ENCODE measurements around the gene STXBP6. TPM values are rescaled to one million over a fixed set of nuclear protein-coding genes. Genes with fewer than 3 reads are reported as not detected.

The STXBP6 gene
- total RNA-seq, 1 donor = 5.8 TPM

DNA sequence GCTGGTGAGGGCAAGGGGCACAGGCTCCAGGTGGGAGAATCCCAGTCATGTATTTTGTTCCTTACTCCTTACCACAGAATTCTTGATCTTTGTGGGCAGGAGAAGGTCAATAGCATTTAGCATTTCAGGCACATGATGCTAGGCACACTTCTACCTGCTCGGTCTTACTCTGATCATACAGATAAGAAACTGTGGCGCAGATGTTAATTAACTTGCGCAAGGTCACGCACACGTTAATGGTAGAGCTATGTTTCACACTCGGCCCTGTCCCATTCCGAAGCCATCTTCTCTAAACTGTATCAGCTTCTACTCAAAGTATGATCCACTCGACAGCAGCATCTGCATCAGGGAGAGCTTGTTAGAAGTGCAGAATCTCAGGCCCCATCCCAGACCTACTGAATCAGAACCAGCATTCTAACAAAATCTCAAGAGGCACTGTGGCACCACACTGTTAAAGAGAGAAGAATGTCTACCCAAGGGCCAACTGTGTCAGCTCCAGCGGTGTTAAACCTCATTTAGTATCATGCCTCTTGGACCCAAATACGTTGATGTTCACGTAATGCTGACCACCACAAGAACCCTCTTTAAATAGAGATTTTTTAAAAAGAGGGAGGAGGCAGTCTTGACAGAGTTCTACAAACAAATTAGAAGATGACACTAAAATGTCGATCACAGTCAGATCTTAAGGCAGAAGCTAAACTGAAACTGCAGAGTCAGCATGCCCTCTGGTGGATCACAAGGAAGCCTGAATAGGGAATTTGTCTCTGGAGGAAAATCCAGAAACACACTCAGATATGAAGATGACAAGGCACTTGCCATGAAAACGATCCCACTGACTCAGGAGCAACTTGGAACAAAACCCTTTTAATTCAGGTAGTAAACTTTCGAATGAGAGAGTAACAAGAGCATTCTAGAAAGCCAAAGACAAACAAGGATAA is 7.3 kb downstream of the STXBP6 start:
- Histone ChIP-seq H3K9me3 (ENCODE audit: low read depth, low read length) (no peaks in the 10 kb centered on the region), H3K79me2 (ENCODE audit: insufficient read depth, low read length) (no peaks in the 10 kb centered on the region), H3K27ac (ENCODE audit: low read depth, low read length) (no peak overlapping the region), H3K36me3 (ENCODE audit: insufficient read depth, low read length) (no peaks in the 10 kb centered on the region), H2AFZ (ENCODE audit: low read length) (peak overlapping the region; percentile 86), H4K20me1 (ENCODE audit: insufficient read depth, low read length) (no peaks in the 10 kb centered on the region), H3K4me1 (ENCODE audit: insufficient read depth, low read length) (peaks cover 3% of the 10 kb centered on the region), H3K4me2 (ENCODE audit: insufficient read depth, low read length) (peak overlapping the region; percentile 70), H3K27me3 (ENCODE audit: insufficient read depth, low read length) (no peaks in the 10 kb centered on the region), H3K4me3 (ENCODE audit: insufficient read depth, low read length) (peak overlapping the region; percentile 31)
- TF ChIP-seq CTCF (IDR thresholded peaks at IDR 0.05; ENCODE audit: extremely low read depth, low read depth, low read length) = peak; percentile 61
- DNase-seq (ENCODE audit: insufficient read length, low spot score, missing footprints) = no peak

DNA sequence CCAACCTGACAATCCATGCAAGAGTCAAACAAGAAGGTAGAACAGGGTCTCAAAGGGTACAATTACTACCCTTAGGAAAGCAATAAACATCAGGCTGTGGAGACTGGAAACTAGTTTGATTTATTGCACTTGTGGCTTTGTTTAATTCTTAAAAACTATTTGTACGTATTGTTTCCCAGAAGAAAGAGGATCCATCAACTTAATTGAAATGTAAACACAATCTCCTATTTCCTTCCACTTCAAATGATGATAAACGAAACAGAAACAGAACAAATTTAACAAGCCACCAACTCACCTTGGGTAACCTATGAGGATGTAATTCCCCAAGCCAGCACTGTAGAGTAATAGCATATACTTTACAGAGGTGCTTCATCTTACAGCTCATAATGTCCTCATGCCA is 8.0 kb downstream of the STXBP6 start:
- Histone ChIP-seq H3K4me1 (ENCODE audit: insufficient read depth, low read length) (peaks cover 3% of the 10 kb centered on the region), H3K36me3 (ENCODE audit: insufficient read depth, low read length) (no peaks in the 10 kb centered on the region), H3K27ac (ENCODE audit: low read depth, low read length) (no peak overlapping the region), H3K4me3 (ENCODE audit: insufficient read depth, low read length) (no peak overlapping the region), H3K4me2 (ENCODE audit: insufficient read depth, low read length) (no peak overlapping the region), H4K20me1 (ENCODE audit: insufficient read depth, low read length) (no peaks in the 10 kb centered on the region), H3K9me3 (ENCODE audit: low read depth, low read length) (no peaks in the 10 kb centered on the region), H3K79me2 (ENCODE audit: insufficient read depth, low read length) (no peaks in the 10 kb centered on the region), H3K27me3 (ENCODE audit: insufficient read depth, low read length) (no peaks in the 10 kb centered on the region), H2AFZ (ENCODE audit: low read length) (no peak overlapping the region)
- no peak for TF ChIP-seq CTCF (IDR thresholded peaks at IDR 0.05; ENCODE audit: extremely low read depth, low read depth, low read length)
- no peak for DNase-seq (ENCODE audit: insufficient read length, low spot score, missing footprints)

DNA sequence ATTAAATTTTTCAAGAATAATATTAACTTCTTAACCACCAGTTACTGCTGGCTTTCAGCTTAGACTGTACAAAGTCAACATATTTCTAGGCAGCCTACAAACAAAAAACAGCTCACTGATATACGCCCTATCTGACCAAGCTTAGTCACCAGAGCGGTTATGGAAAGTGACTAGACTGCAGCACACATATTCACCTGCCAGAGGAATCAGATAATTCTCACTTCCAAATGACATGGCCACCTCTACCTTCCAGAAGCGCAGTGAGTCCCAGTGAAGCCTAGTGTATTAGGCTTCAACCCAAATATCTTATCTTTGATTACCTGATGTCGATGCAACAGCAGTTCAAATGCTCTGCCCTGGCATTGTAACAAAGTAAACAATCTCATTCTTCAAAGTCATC is 8.5 kb downstream of the STXBP6 start:
- Histone ChIP-seq H3K79me2 (ENCODE audit: insufficient read depth, low read length) (no peaks in the 10 kb centered on the region), H4K20me1 (ENCODE audit: insufficient read depth, low read length) (no peaks in the 10 kb centered on the region), H2AFZ (ENCODE audit: low read length) (no peak overlapping the region), H3K4me1 (ENCODE audit: insufficient read depth, low read length) (peaks cover 3% of the 10 kb centered on the region), H3K27ac (ENCODE audit: low read depth, low read length) (no peak overlapping the region), H3K4me3 (ENCODE audit: insufficient read depth, low read length) (no peak overlapping the region), H3K27me3 (ENCODE audit: insufficient read depth, low read length) (no peaks in the 10 kb centered on the region), H3K36me3 (ENCODE audit: insufficient read depth, low read length) (no peaks in the 10 kb centered on the region), H3K9me3 (ENCODE audit: low read depth, low read length) (no peaks in the 10 kb centered on the region), H3K4me2 (ENCODE audit: insufficient read depth, low read length) (no peak overlapping the region)
- TF ChIP-seq CTCF (IDR thresholded peaks at IDR 0.05; ENCODE audit: extremely low read depth, low read depth, low read length) = no peak
- no peak for DNase-seq (ENCODE audit: insufficient read length, low spot score, missing footprints)

DNA sequence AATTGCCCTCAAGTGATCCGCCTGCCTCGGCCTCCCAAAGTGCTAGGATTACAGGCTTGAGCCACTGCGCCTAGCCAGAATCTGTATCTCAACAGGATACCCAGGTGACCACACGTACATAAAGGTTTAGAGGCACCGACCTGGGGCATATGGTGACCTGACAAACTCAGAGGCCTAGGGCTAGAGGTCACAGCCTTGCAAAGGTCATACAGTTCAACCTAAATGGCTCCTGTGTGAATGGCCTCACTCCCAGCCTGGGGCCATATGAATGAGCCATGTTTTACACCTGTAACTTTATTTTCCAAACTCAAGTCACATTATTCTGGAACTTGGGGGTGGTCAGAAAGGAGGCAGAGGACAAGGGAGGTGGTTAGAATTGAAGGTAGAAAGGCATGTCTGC is 10.0 kb downstream of the STXBP6 start:
- no peaks in the 10 kb centered on the region for H3K27me3 ChIP-seq (ENCODE audit: insufficient read depth, low read length)
- H3K9me3 ChIP-seq (ENCODE audit: low read depth, low read length) = no peaks in the 10 kb centered on the region
- H3K79me2 ChIP-seq (ENCODE audit: insufficient read depth, low read length) = no peaks in the 10 kb centered on the region

More for the DNA sequence above, 10.0 kb downstream of the STXBP6 start:
- Histone ChIP-seq H3K27ac (ENCODE audit: low read depth, low read length) (no peak overlapping the region), H3K36me3 (ENCODE audit: insufficient read depth, low read length) (no peaks in the 10 kb centered on the region), H3K4me1 (ENCODE audit: insufficient read depth, low read length) (peaks cover 3% of the 10 kb centered on the region), H2AFZ (ENCODE audit: low read length) (no peak overlapping the region), H3K4me3 (ENCODE audit: insufficient read depth, low read length) (no peak overlapping the region), H3K4me2 (ENCODE audit: insufficient read depth, low read length) (no peak overlapping the region), H4K20me1 (ENCODE audit: insufficient read depth, low read length) (no peaks in the 10 kb centered on the region)
- no peak for DNase-seq (ENCODE audit: insufficient read length, low spot score, missing footprints)
- no peak for TF ChIP-seq CTCF (IDR thresholded peaks at IDR 0.05; ENCODE audit: extremely low read depth, low read depth, low read length)
